SK-N-SH (cell line): ENCODE data around the gene LARGE2. TPM values are rescaled to one million over a fixed set of nuclear protein-coding genes. Genes with fewer than 3 reads are reported as not detected.

ENCODE experiments used
- CTCF ChIA-PET: fragments of 300-600, 350-600 bp; formaldehyde crosslinking; extraction: SDS; loops from one replicate; lab custom pipeline; 2021; lab: Yijun Ruan, JAX
- POLR2A ChIA-PET: fragments of 350-600 bp; sonication (Branson Sonifier 250); formaldehyde crosslinking; extraction: SDS; loops from one replicate; lab custom pipeline; 2020; ENCODE audit warnings: antibody characterized with exemption, inconsistent platforms; lab: Yijun Ruan, JAX
- DNase-seq: peaks from one replicate; pipeline ENCODE4 v3.0.0; 2012
- H2AFZ ChIP-seq: fragments of 200-600 bp; sonication (generic); 2 replicates; pipeline ENCODE4 v1.8.1; 2016; ENCODE audit warnings: antibody characterized with exemption, mild to moderate bottlenecking, low read depth
- H3F3A ChIP-seq: fragments of 200-600 bp; sonication (generic); replicated peaks from 2 replicates; pipeline ENCODE3; 2016; ENCODE audit warnings: antibody characterized with exemption, mild to moderate bottlenecking; ENCODE audit not compliant: insufficient read depth
- H3K27ac ChIP-seq, 2 experiments: fragments of 200-500 bp in 1 of 2; fragments of 200-600 bp in 1 of 2; sonication (Bioruptor generic) in 1 of 2; sonication (generic), shearing (Covaris generic) in 1 of 2; 2 replicates each; pipeline versions ENCODE4 v1.5.1 to v1.6.1; 2014 to 2016; ENCODE audit warnings: low read depth in 2 of 2, inconsistent platforms in 1 of 2, low read length in 1 of 2, mild to moderate bottlenecking in 1 of 2, mixed read lengths in 1 of 2
- H3K27me3 ChIP-seq: fragments of 200-600 bp; sonication (generic), shearing (Covaris generic); 2 replicates; pipeline ENCODE4 v1.6.1; 2016; ENCODE audit warnings: mixed run types; ENCODE audit not compliant: insufficient read depth
- H3K36me3 ChIP-seq, 2 experiments: fragments of 200-500 bp in 1 of 2; fragments of 200-600 bp in 1 of 2; sonication (Bioruptor generic) in 1 of 2; sonication (generic) in 1 of 2; replicated peaks in 1 of 2; 2 replicates each; pipeline versions ENCODE3 to v1.5.1; 2014 to 2016; ENCODE audit warnings: low read length in 1 of 2, mild to moderate bottlenecking in 1 of 2; ENCODE audit not compliant: insufficient read depth in 2 of 2, control insufficient read depth in 1 of 2
- H3K4me1 ChIP-seq, 2 experiments: fragments of 200-500 bp in 1 of 2; fragments of 200-600 bp in 1 of 2; sonication (Bioruptor generic) in 1 of 2; sonication (generic), shearing (Covaris generic) in 1 of 2; 2 replicates each; pipeline versions ENCODE4 v1.5.1 to v1.6.1; 2014 to 2016; ENCODE audit warnings: low read depth in 1 of 2, low read length in 1 of 2, mixed run types in 1 of 2; ENCODE audit not compliant: insufficient read depth in 2 of 2, control insufficient read depth in 1 of 2
- H3K4me2 ChIP-seq: fragments of 200-600 bp; sonication (generic), shearing (Covaris generic); 2 replicates; pipeline ENCODE4 v1.6.1; 2017; ENCODE audit warnings: mixed run types
- H3K4me3 ChIP-seq, 2 experiments: fragments of 200-500 bp in 1 of 2; fragments of 200-600 bp in 1 of 2; sonication (Bioruptor generic) in 1 of 2; sonication (generic), shearing (Covaris generic) in 1 of 2; 2 replicates each; pipeline versions ENCODE4 v1.5.1 to v1.8.1; 2014 to 2016; ENCODE audit warnings: low read depth in 2 of 2, inconsistent platforms in 1 of 2, low read length in 1 of 2, mild to moderate bottlenecking in 1 of 2, mixed read lengths in 1 of 2, moderate library complexity in 1 of 2
- H3K79me2 ChIP-seq: fragments of 200-600 bp; sonication (generic); 2 replicates; pipeline ENCODE4 v1.8.1; 2017; ENCODE audit warnings: mild to moderate bottlenecking; ENCODE audit not compliant: insufficient read depth
- H3K9ac ChIP-seq: fragments of 200-600 bp; sonication (generic); 2 replicates; pipeline ENCODE4 v1.6.1; 2017; ENCODE audit warnings: mixed run types
- H3K9me2 ChIP-seq: fragments of 200-600 bp; sonication (generic); 2 replicates; pipeline ENCODE4 v1.6.1; 2017; ENCODE audit warnings: mixed run types
- H3K9me3 ChIP-seq: fragments of 200-600 bp; sonication (generic); 2 replicates; pipeline ENCODE4 v1.6.1; 2017; ENCODE audit warnings: mixed run types, mild to moderate bottlenecking, moderate library complexity
- H4K20me1 ChIP-seq: fragments of 200-600 bp; sonication (generic); 2 replicates; pipeline ENCODE4 v1.6.1; 2017; ENCODE audit warnings: mild to moderate bottlenecking, mixed run types; ENCODE audit not compliant: insufficient read depth
- EZH2phosphoT487 ChIP-seq: fragments of 200-600 bp; sonication (generic); IDR thresholded peaks from 2 replicates; pipeline ENCODE4 v1.6.1; 2017; ENCODE audit warnings: low read depth, mixed run types, mild to moderate bottlenecking, antibody characterized with exemption, moderate library complexity, borderline replicate concordance
- FOSL2 ChIP-seq: IDR thresholded peaks from 2 replicates; pipeline ENCODE4 v1.4.0; 2012; ENCODE audit warnings: low read depth, mild to moderate bottlenecking, moderate library complexity, borderline replicate concordance
- FOXJ3 ChIP-seq: sonication (generic); formaldehyde crosslinking; IDR thresholded peaks from 2 replicates; pipeline ENCODE4 v1.5.1; 2020; ENCODE audit warnings: mild to moderate bottlenecking, missing genetic modification reagents
- IRF3 ChIP-seq: fragments of 150-350 bp; IDR thresholded peaks from 2 replicates; pipeline ENCODE4 v1.6.1; 2016; ENCODE audit warnings: mild to moderate bottlenecking, low read depth, low read length
- RAD21 ChIP-seq: IDR thresholded peaks from 2 replicates; pipeline ENCODE4 v1.6.1; 2012; ENCODE audit warnings: mild to moderate bottlenecking, low read length
- RCOR1 ChIP-seq: fragments of 150-350 bp; IDR thresholded peaks from 2 replicates; pipeline ENCODE4 v1.6.1; 2017; ENCODE audit warnings: antibody characterized with exemption, low read length
- RFX5 ChIP-seq: IDR thresholded peaks from 2 replicates; pipeline ENCODE4 v1.6.1; 2012; ENCODE audit warnings: mild to moderate bottlenecking, improper control_type of control experiment, low read length
- SMC3 ChIP-seq: IDR thresholded peaks from 2 replicates; pipeline ENCODE4 v1.6.1; 2012; ENCODE audit warnings: low read depth, low read length, improper control_type of control experiment
- TAF1 ChIP-seq: IDR thresholded peaks from 2 replicates; pipeline ENCODE4 v1.6.1; 2012; ENCODE audit warnings: low read depth, mild to moderate bottlenecking, low read length, moderate library complexity, borderline replicate concordance
- TCF12 ChIP-seq: IDR thresholded peaks from 2 replicates; pipeline ENCODE4 v1.4.0; 2012
- USF1 ChIP-seq: IDR thresholded peaks from 2 replicates; pipeline ENCODE4 v1.4.0; 2012; ENCODE audit warnings: low read depth, borderline replicate concordance
- WGBS: methylation state at CpG from one replicate; pipeline ENCODE4 v1.1.6; 2017; ENCODE audit warnings: low lambda C conversion rate; 5-methylcytosine and 5-hydroxymethylcytosine counted together
- polyA plus RNA-seq, 3 experiments: library from polyadenylated mRNA; depleted of rRNA; stranded (reverse); fragments of >200 nt; gene quantifications; 2 replicates each; pipeline ENCODE4 v1.2.3, GENCODE V29; 2012
- TF ChIP-seq, protein P1 (sequence below): IDR thresholded peaks from 2 replicates; pipeline ENCODE4; 2012

LARGE2 gene
- polyA plus RNA-seq, 1 of the 3 experiments (the other 2 are of a cell fraction), result 2.4 TPM

DNA sequence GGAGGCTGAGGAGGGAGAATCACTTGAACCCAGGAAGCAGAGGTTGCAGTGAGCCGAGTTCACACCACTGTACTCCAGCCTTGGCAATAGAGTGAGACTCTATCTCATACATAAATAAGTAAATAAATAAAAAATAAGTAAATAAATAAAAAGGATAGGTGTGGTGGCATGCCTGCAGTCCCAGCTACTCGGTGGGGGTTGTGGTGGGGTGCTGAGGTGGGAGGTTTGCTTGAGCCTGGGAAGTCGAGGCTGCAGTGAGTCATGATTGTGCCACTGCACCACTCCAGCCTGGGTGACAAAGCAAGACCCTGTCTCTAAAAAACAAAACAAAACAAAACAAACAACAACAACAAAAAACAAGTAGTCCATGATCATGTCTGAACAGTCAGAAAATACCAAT, 3.1 kb downstream of the LARGE2 start:
- TF ChIP-seq SMC3, result no peak
- TF ChIP-seq, protein P1, sequence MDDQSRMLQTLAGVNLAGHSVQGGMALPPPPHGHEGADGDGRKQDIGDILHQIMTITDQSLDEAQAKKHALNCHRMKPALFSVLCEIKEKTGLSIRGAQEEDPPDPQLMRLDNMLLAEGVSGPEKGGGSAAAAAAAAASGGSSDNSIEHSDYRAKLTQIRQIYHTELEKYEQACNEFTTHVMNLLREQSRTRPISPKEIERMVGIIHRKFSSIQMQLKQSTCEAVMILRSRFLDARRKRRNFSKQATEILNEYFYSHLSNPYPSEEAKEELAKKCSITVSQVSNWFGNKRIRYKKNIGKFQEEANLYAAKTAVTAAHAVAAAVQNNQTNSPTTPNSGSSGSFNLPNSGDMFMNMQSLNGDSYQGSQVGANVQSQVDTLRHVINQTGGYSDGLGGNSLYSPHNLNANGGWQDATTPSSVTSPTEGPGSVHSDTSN, result no peak
- ChIA-PET POLR2A (interaction anchor here (1.1 kb wide), 1 partner anchor 8 kb away, joined by 3 read pairs; the partner anchor contains the start of gene PEX16), CTCF (interaction anchor here (1.2 to 5.0 kb wide), 5 partner anchors 39 to 81 kb away, joined by 4 to 25 read pairs (median 7); no protein-coding TSS in a partner anchor)
- H3K9me3 ChIP-seq, result no peaks in the 10 kb centered on the region
- H3K9me2 ChIP-seq, result no peaks in the 10 kb centered on the region
- DNase-seq, result no peak
- H2AFZ ChIP-seq, result no peak overlapping the region
- H3K27me3 ChIP-seq, result no peaks in the 10 kb centered on the region
- no peaks in the 10 kb centered on the region for H3K79me2 ChIP-seq
- H3K4me1 ChIP-seq, result peaks cover 0 to 5% of the 10 kb centered on the region in 2 experiments; a peak in 1 of 4 replicates
- 67% methylated on average over 3 of the region's 3 CpGs for WGBS
- no peaks in the 10 kb centered on the region for H3F3A ChIP-seq
- H3K4me2 ChIP-seq, result no peak overlapping the region
- no peaks in the 10 kb centered on the region for H3K36me3 ChIP-seq
- H3K9ac ChIP-seq, result no peak overlapping the region
- no peak overlapping the region for H3K4me3 ChIP-seq
- no peak overlapping the region for H3K27ac ChIP-seq
- no peaks in the 10 kb centered on the region for H4K20me1 ChIP-seq

GRCh38 chr11:45926001-45926401, 3.5 kb downstream of the LARGE2 start:
- TF ChIP-seq RAD21 (no peak), RCOR1 (no peak), TAF1 (no peak), TCF12 (no peak)
- TF ChIP-seq, all 33 proteins: peak for 0
- Histone ChIP-seq H3K36me3 (no peaks in the 10 kb centered on the region), H3K27ac (no peak overlapping the region), H3K9me2 (no peaks in the 10 kb centered on the region), H3F3A (no peaks in the 10 kb centered on the region), H3K27me3 (no peaks in the 10 kb centered on the region), H3K9ac (no peak overlapping the region), H2AFZ (no peak overlapping the region), H3K79me2 (no peaks in the 10 kb centered on the region), H3K4me3 (no peak overlapping the region), H4K20me1 (no peaks in the 10 kb centered on the region), H3K9me3 (no peaks in the 10 kb centered on the region), H3K4me2 (no peak overlapping the region), H3K4me1 (peaks cover 0 to 5% of the 10 kb centered on the region in 2 experiments; a peak in 1 of 4 replicates)
- WGBS, result 65% methylated on average over 7 of the region's 12 CpGs
- ChIA-PET CTCF (interaction anchor here (1.2 to 5.0 kb wide), 3 partner anchors 39 to 80 kb away, joined by 5 to 25 read pairs (median 7); no protein-coding TSS in a partner anchor), POLR2A (interaction anchor here (0.6 to 1.1 kb wide), 2 partner anchors 8 to 775 kb away, joined by 3 read pairs; partner anchors contain the start of genes PEX16 and ZNF408)
- no peak for DNase-seq

DNA sequence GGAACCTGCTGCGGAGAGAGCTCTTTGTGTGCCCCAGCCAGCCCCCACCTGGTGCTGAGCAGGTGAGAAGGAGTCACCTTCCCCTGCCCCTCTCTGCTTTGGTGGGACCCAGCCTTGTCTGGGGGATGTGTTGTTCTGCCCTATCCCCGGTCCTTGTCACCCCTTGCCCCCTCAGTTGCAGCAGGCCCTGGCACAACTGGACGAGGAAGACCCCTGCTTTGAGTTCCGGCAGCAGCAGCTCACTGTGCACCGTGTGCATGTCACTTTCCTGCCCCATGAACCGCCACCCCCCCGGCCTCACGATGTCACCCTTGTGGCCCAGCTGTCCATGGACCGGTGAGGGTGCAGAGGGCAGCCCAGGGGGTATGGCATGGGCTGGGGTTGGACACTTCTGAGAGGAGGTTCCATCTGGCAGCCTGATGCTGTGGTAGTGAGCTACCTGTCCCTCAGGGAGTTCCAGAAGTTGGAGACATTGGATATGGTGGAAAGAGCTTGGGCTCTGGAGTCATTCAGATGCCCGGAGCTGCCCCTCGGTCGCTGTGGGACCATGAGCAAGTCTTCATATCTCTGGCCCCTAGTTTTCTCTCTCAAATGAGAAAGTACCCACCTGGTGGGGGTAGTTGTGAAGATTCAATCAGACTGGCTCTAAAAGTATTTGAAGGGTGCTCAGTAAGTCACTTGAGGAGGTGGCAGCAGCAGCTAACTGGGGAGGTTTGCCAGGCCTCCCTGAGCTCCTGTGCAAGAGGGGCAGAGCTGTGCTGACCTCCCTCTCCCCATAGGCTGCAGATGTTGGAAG, 4.3 kb downstream of the LARGE2 start:
- H3K4me2 ChIP-seq, result no peak overlapping the region
- peaks cover 0 to 5% of the 10 kb centered on the region in 2 experiments; a peak in 1 of 4 replicates for H3K4me1 ChIP-seq
- no peaks in the 10 kb centered on the region for H3K27me3 ChIP-seq
- POLR2A ChIA-PET, result interaction anchor here (0.6 to 1.1 kb wide), 3 partner anchors 9 to 774 kb away, joined by 3 read pairs; partner anchors contain the start of genes PEX16 and ZNF408
- 87% methylated on average over 7 of the region's 12 CpGs for WGBS
- CTCF ChIA-PET, result interaction anchor here (1.2 to 5.0 kb wide), 3 partner anchors 38 to 80 kb away, joined by 5 to 25 read pairs (median 7); no protein-coding TSS in a partner anchor
- H3K4me3 ChIP-seq, result no peak overlapping the region
- H3K79me2 ChIP-seq, result no peaks in the 10 kb centered on the region
- H3K9me2 ChIP-seq, result no peaks in the 10 kb centered on the region
- no peaks in the 10 kb centered on the region for H3F3A ChIP-seq
- H2AFZ ChIP-seq, result no peak overlapping the region
- no peaks in the 10 kb centered on the region for H3K9me3 ChIP-seq
- no peaks in the 10 kb centered on the region for H3K36me3 ChIP-seq
- no peak overlapping the region for H3K27ac ChIP-seq
- no peaks in the 10 kb centered on the region for H4K20me1 ChIP-seq
- H3K9ac ChIP-seq, result no peak overlapping the region
- no peak for DNase-seq
- no peak for TF ChIP-seq RFX5
- TF ChIP-seq RAD21, result no peak
- no peak for TF ChIP-seq IRF3
- TF ChIP-seq USF1, result no peak
- TF ChIP-seq FOSL2, result no peak
- no peak for TF ChIP-seq EZH2phosphoT487
- no peak for TF ChIP-seq TAF1
- no peak for TF ChIP-seq FOXJ3 (CRISPR knock-in tag)
